ENCODE measurements around the gene AHNAK.

DNA sequence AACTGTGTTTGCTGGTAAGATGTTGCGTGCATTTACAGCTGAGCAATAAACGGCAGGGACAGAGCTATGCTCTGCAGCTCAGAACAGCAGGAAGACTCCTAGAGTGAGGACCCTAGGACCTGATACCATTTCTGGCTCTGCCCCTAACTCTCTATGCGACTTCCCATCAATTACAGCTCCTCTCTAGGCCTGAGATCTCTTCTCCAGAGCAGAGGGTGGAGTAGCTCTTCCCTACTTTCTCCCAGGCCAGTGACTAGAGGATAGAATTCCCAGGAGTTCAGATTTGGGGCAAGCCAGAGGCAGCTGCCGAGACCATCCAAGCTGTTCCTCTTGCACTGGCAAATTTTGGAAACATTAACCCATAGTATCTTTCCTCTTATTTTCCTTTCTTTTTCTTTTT, 140.6 kb downstream of the AHNAK start:
- no peak for TF ChIP-seq CTCF (IDR thresholded peaks at IDR 0.05; ENCODE audit: insufficient read depth, low read length, poor library complexity, severe bottlenecking)
- no peak for TF ChIP-seq EZH2phosphoT487 (conservative IDR thresholded peaks at IDR 0.05; ENCODE audit: low read length)
